Mesothelial cell of epicardium (in vitro differentiated cells): ENCODE data around the gene TSPO. TPM values are rescaled to one million over a fixed set of nuclear protein-coding genes. Genes with fewer than 3 reads are reported as not detected.

Experiments
- DNase-seq, 2 experiments: peaks; one replicate each; pipeline ENCODE4 v3.0.0; 2021; ENCODE audit warnings: low spot score in 2 of 2; ENCODE audit not compliant: unreplicated experiment in 2 of 2
- H3K27ac Mint-ChIP-seq: 2 replicates; pipeline ENCODE4 v1.8.0; 2021; ENCODE audit warnings: mixed read lengths
- H3K27me3 Mint-ChIP-seq: 2 replicates; pipeline ENCODE4 v1.8.0; 2021; ENCODE audit warnings: low read depth, mixed read lengths
- H3K36me3 Mint-ChIP-seq: 2 replicates; pipeline ENCODE4 v1.8.0; 2021; ENCODE audit warnings: mixed read lengths
- H3K4me1 Mint-ChIP-seq: 2 replicates; pipeline ENCODE4 v1.8.0; 2021; ENCODE audit warnings: mixed read lengths
- H3K4me3 Mint-ChIP-seq: 2 replicates; pipeline ENCODE4 v1.8.0; 2021; ENCODE audit warnings: mild to moderate bottlenecking, moderate library complexity, mixed read lengths
- H3K9me3 Mint-ChIP-seq: 2 replicates; pipeline ENCODE4 v1.8.0; 2021; ENCODE audit warnings: mixed read lengths
- total RNA-seq: library from RNA; stranded (reverse); gene quantifications from 3 replicates; pipeline ENCODE4 v1.2.1, GENCODE V29; 2021
- TF ChIP-seq, protein P1 (sequence below): fragments of 200-600 bp; sonication (generic); IDR thresholded peaks from one replicate; pipeline ENCODE4 v1.5.0; 2021; ENCODE audit warnings: antibody characterized with exemption; ENCODE audit not compliant: unreplicated experiment

Gene TSPO
- total RNA-seq, 1 donor from 2014 or later: 44.9 TPM

DNA sequence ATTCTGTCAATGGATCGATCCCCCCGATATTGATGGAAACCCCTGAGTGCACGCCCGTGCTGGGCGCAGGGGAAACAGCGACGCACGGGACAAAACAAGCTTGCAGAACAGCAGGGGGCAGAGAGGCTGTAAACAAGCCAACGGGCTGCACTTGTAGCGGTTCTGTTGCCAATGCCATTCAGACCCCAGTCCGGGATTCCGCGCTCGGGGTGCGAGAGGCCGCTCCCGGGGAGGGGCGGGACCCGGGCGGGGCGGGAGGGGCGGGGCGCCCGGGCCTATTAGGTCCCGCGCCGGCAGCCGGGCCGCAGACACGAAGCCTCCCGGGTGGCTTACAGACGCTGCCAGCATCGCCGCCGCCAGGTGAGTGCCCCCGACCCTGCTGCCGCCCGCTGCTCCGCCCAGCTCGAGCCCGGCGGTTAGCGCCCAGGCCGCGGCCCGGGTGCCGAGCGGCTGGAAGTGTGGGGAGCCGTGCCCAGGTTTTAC is 40.9 kb upstream of the TSPO start, which contains the start of gene BIK:
Gene BIK (plus strand): TSS at position 307 of the 483 bp plus-strand sequence. CDS start 13,273 bp downstream, outside the sequence.
- H3K27me3 Mint-ChIP-seq: peaks cover 29% of the 10 kb centered on the region
- peak in 1 of 2 experiments; percentile 32 for DNase-seq
- TF ChIP-seq, protein P1, sequence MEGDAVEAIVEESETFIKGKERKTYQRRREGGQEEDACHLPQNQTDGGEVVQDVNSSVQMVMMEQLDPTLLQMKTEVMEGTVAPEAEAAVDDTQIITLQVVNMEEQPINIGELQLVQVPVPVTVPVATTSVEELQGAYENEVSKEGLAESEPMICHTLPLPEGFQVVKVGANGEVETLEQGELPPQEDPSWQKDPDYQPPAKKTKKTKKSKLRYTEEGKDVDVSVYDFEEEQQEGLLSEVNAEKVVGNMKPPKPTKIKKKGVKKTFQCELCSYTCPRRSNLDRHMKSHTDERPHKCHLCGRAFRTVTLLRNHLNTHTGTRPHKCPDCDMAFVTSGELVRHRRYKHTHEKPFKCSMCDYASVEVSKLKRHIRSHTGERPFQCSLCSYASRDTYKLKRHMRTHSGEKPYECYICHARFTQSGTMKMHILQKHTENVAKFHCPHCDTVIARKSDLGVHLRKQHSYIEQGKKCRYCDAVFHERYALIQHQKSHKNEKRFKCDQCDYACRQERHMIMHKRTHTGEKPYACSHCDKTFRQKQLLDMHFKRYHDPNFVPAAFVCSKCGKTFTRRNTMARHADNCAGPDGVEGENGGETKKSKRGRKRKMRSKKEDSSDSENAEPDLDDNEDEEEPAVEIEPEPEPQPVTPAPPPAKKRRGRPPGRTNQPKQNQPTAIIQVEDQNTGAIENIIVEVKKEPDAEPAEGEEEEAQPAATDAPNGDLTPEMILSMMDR: no peak
- H3K9me3 Mint-ChIP-seq: no peaks in the 10 kb centered on the region
- H3K36me3 Mint-ChIP-seq: no peaks in the 10 kb centered on the region
- H3K4me1 Mint-ChIP-seq: peaks cover 14% of the 10 kb centered on the region
- peak within 1 kb of the TSS; percentile 74 for H3K4me3 Mint-ChIP-seq
- no peak within 1 kb of the TSS for H3K27ac Mint-ChIP-seq

DNA sequence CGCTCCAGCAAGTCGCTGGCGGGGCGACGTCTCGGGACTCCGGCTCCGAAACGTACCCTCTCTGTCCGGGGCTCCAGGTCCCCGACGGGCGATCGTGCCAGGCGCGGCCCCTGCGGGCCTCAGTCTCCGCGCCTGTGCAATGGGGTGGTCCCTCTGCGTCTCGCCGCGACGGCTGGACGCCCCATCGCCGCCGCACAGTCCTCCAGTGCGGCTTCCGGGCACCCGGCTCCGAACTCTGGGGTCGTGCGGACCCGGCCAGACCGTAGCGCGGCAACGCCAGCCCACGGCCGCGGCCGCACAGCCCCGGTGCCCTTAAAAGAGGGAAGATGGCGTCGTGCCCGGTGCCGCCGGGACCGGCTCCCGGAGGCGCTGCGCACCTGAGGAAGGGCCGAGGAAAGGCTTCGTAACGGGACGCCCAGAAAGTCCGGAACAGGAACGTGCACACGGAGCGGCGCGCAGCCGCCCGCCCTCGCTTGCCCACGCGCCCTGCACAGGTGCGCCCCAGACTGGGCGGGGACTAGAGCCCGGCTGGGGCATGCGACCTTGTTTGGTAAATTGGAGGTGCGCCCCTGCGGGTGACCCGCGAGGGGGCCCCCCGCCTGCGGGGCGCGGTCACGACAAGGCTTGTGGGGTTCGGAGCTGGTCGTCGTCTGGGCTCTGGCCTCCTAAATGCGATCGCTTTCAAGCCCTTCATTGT is 40.3 kb upstream of the TSPO start:
- Mint-ChIP-seq H3K4me1 (peaks cover 14% of the 10 kb centered on the region), H3K9me3 (no peaks in the 10 kb centered on the region), H3K36me3 (no peaks in the 10 kb centered on the region), H3K4me3 (peak overlapping the region; percentile 67), H3K27me3 (peaks cover 29% of the 10 kb centered on the region), H3K27ac (no peak overlapping the region)
- TF ChIP-seq, protein P1: no peak
- DNase-seq: no peak

DNA sequence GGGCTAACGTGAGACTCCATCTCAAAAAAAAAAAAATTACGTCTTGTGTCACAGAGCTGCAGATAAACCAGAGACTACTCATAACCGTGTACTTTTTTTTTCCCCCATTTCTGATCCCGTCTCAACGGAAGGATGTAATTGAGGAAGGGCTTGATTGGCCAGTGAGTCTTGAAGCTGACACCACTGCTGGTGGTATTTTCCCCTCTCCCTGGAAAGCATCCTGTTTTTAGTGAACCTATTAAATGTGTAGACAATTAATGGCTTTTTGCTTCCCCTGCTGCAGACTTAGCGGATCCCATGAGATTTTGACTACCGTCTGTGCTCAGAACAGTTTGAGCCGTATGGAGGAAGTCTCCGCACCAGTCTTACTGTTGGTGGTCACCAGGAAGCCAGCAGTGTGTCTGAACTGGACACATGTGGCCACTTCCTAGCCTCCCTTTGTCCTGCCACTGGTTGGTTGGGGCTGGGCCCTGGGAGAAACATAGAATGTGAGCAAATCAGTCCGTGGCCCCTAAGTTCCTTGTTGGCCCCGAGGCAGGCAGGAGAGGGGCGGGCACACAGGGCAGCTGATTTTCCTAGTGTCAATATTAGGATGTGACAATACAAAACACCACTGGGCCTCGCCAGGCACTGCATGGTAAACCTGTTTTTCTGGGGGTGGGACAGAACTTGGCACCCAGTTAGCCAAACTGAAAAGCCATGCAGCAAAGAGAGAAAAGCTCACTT is 37.7 kb upstream of the TSPO start:
- Mint-ChIP-seq H3K36me3 (no peaks in the 10 kb centered on the region), H3K4me1 (peaks cover 14% of the 10 kb centered on the region), H3K27me3 (peaks cover 29% of the 10 kb centered on the region), H3K27ac (peak overlapping the region; percentile 68), H3K4me3 (no peak overlapping the region), H3K9me3 (no peaks in the 10 kb centered on the region)
- TF ChIP-seq, protein P1: no peak
- DNase-seq: no peak

DNA sequence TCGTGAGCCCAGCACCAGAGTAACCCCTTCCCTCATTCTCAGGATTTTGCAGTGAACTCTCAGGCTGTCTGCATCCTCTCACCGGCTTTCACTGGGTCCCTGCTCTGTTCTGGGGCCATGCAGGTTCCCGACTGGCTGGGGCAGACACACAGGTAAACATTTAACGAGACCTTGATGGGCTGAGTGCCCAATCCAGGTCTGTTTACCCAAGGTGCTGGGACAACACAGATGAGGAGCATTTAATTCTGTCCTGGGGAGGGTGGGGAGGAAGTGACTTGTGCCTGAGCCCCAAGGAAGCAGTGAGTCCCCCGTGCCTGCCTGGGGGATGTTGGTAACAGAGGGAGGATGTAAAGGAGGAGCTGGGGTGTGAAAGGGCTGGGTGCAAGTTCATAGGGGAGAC is 36.4 kb upstream of the TSPO start:
- no peak for DNase-seq
- TF ChIP-seq, protein P1: no peak
- no peaks in the 10 kb centered on the region for H3K9me3 Mint-ChIP-seq
- H3K4me3 Mint-ChIP-seq: no peak overlapping the region
- no peak overlapping the region for H3K27ac Mint-ChIP-seq
- no peaks in the 10 kb centered on the region for H3K36me3 Mint-ChIP-seq
- peaks cover 19% of the 10 kb centered on the region for H3K27me3 Mint-ChIP-seq
- H3K4me1 Mint-ChIP-seq: peaks cover 14% of the 10 kb centered on the region

DNA sequence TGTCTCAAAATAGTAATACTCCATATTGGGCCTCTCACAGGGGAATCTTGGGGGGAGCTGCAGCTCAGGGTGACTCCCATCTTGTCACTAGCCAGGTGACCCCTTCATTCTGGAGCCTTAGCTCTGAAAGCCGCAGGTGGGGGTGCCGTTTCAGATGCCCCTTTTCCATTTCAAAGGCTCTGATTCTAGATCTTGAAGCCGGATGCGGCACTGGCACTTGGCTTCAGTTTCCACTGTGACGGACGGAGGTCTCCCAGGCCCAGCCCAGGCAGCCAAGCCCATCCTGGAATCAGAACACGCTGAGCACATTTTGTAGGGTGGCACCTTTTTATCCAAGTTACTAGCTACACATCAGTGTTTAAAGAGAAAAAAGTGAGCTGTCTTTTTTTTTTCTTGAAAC is 34.4 kb upstream of the TSPO start:
- TF ChIP-seq, protein P1: no peak
- H3K4me1 Mint-ChIP-seq: peaks cover 8% of the 10 kb centered on the region
- H3K27me3 Mint-ChIP-seq: peaks cover 9% of the 10 kb centered on the region
- H3K27ac Mint-ChIP-seq: no peak overlapping the region
- no peaks in the 10 kb centered on the region for H3K36me3 Mint-ChIP-seq
- no peaks in the 10 kb centered on the region for H3K9me3 Mint-ChIP-seq
- H3K4me3 Mint-ChIP-seq: no peak overlapping the region
- no peak for DNase-seq
